Bronchial epithelial cell (primary cell): ENCODE data around the gene HSF2BP. TPM values are rescaled to one million over a fixed set of nuclear protein-coding genes. Genes with fewer than 3 reads are reported as not detected.
"Not testable (repeated sequence)": the region's sequence is repeated elsewhere in the genome, so short reads cannot be mapped to it uniquely, and the experiment has no call there.

Source experiments
- DNase-seq: peaks from one replicate; pipeline ENCODE4 v3.0.0-alpha.2; 2010; ENCODE audit warnings: low read depth
- FAIRE-seq: peaks from 2 replicates; lab custom pipeline; 2011; peaks lifted over from hg19 to GRCh38; lab: Jason Lieb, UNC
- H3K27me3 ChIP-seq: 2 replicates; pipeline ENCODE4 v1.5.1; 2011; ENCODE audit warnings: low read length; ENCODE audit not compliant: control insufficient read depth, insufficient read depth
- H3K36me3 ChIP-seq: 2 replicates; pipeline ENCODE4 v1.5.1; 2011; ENCODE audit warnings: low read length; ENCODE audit not compliant: control insufficient read depth, insufficient read depth
- H3K4me3 ChIP-seq: 2 replicates; pipeline ENCODE4 v1.5.1; 2011; ENCODE audit warnings: mild to moderate bottlenecking, low read depth, low read length, control low read depth
- total RNA-seq: library from RNA; depleted of rRNA; stranded (reverse); fragments of >200 nt; gene quantifications from 2 replicates; pipeline ENCODE4 v1.2.1, GENCODE V29; 2014
- TF ChIP-seq, protein P1 (sequence below): IDR thresholded peaks from 2 replicates; pipeline ENCODE4 v1.5.1; 2011; ENCODE audit warnings: mild to moderate bottlenecking, moderate library complexity, low read length, control low read depth, inconsistent platforms; ENCODE audit not compliant: insufficient read depth, severe bottlenecking

Gene HSF2BP
- total RNA-seq, 1 donor from 2014 or later: 6.6 TPM

DNA sequence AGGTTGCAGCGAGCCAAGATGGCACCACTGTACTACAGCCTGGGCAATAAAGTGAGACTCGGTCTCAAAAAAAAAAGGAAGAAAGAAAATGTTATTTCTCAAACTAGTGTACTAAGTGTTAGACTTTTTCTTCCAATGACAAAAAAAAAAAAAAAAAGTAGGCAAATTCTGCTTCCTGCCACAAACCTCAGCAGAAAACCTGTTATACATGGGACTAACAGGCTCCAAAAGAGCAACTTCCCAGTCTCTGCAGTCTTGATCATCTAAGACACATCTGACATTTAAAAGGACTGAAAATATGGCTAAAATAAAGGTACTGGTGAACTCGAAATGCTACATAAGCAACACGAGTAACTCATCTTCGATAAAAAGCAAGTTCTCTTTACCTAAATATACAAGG, 59.6 kb downstream of the HSF2BP start:
- FAIRE-seq: no peak
- DNase-seq: no peak
- Histone ChIP-seq H3K27me3 (no peaks in the 10 kb centered on the region), H3K4me3 (no peak overlapping the region), H3K36me3 (no peaks in the 10 kb centered on the region)
- TF ChIP-seq, protein P1, sequence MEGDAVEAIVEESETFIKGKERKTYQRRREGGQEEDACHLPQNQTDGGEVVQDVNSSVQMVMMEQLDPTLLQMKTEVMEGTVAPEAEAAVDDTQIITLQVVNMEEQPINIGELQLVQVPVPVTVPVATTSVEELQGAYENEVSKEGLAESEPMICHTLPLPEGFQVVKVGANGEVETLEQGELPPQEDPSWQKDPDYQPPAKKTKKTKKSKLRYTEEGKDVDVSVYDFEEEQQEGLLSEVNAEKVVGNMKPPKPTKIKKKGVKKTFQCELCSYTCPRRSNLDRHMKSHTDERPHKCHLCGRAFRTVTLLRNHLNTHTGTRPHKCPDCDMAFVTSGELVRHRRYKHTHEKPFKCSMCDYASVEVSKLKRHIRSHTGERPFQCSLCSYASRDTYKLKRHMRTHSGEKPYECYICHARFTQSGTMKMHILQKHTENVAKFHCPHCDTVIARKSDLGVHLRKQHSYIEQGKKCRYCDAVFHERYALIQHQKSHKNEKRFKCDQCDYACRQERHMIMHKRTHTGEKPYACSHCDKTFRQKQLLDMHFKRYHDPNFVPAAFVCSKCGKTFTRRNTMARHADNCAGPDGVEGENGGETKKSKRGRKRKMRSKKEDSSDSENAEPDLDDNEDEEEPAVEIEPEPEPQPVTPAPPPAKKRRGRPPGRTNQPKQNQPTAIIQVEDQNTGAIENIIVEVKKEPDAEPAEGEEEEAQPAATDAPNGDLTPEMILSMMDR: no peak

DNA sequence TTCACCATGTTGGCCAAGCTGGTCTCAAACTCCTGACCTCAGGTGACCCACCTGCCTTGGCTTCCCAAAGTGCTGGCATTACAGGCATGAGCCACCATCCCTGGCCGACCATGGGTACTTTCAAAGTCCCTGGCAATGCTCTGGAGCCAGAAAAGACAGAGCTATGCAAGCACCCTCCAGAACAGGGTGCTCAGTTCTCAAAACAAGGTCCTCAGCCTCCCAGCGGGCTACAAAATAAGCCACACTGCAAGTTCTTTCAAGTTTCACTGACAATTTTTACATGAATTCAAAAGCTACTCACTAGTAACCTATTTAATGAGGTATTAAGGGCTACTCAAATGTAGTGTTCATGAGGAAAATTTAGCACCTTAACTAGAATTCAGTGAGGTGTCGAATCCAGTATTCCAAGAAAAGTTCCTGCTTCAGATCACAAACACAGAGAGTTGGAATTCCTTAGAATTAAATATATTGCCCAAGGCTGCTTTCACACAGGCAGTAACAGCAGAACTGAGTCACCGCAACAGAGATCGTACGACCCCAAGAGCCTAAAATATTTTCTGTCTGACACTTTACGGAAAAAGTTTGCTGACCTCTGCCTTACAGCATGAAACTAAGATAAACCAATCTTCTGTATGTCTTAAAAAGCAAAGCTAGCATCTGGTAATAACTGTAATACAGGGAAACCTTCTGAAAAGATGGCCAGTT, 60.7 kb downstream of the HSF2BP start:
- Histone ChIP-seq H3K4me3 (no peak overlapping the region), H3K27me3 (no peaks in the 10 kb centered on the region), H3K36me3 (no peaks in the 10 kb centered on the region)
- FAIRE-seq (no peak), DNase-seq (peak; percentile 56)
- TF ChIP-seq, protein P1: no peak

DNA sequence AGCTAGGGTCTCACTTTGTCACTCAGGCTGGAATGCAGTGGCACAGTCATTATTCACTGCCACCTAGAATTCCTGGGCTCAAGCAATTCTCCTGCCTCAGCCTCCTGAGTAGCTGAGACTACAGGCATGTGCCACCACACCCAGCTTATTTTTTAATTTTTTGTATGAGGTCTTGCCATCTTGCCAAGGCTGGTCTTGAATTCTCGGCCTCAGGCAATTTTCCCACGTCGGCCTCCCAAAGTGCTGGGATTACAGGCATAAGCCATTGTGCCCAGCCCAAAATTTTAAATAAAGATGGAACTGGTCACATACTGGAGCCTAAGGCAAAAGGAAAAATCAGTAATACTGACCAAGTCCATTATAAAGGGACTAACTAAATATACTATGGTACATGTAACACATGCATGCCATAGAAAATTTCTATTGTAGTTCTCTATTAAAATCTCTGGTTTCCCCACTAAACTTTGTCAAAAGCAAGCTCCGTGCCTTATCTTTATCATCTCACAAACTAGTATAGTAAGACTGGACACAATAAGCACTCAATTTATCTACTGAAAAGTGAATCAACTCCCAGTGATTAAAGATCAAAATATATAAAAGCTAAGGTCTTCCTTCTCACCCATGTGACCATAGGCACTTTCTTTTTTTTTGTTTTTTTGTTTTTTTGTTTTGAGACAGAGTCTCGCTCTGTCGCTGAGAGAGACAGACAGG, 61.6 kb downstream of the HSF2BP start:
- Histone ChIP-seq H3K4me3 (no peak overlapping the region), H3K27me3 (no peaks in the 10 kb centered on the region), H3K36me3 (no peaks in the 10 kb centered on the region)
- TF ChIP-seq, protein P1: no peak
- FAIRE-seq: no peak
- no peak for DNase-seq

DNA sequence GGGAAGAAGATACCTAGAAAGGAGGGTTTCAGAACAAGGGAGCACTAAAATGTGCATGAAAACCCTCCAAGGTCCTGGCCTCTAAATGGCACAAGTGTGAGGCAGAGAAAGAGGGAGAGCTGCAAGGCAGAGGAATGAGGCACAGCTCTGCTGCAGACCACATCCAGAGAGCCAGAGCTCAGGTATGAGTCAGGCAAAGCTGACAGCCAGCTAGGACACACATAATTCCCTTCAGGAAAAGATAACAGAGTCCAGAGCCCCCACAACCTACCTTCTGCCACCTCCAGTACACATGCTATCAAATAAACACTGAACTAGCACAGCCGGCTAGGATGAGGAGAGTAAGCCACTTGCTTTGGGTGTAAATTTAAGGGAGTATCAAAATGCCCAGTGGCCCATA, 62.2 kb downstream of the HSF2BP start:
- DNase-seq: peak; percentile 83

DNA sequence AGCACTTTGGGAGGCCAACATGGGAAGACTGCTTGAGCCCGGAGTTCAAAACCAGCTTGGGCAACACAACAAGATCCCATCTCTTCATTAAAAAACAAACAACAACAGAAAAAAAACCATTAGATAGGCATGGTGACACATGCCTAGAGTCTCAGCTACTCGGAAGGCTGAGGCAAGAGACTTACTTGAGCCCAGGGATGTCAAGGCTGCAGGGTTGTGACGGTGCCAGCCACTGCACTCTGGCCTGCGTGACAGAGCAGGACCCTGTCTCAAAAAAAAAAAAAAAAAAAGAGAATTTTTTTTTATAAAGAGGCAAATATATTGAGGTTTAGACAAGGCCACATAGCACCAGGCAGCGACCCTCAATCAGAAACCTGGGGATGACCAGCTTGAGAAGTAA, 62.7 kb downstream of the HSF2BP start:
- TF ChIP-seq, protein P1: no peak
- H3K27me3 ChIP-seq: no peaks in the 10 kb centered on the region
- DNase-seq (no peak), FAIRE-seq (no peak)
- no peaks in the 10 kb centered on the region for H3K36me3 ChIP-seq
- no peak overlapping the region for H3K4me3 ChIP-seq

More for the DNA sequence above, 62.2 kb downstream of the HSF2BP start:
- no peak for FAIRE-seq
- Histone ChIP-seq H3K36me3 (no peaks in the 10 kb centered on the region), H3K4me3 (no peak overlapping the region), H3K27me3 (no peaks in the 10 kb centered on the region)
- TF ChIP-seq, protein P1: no peak

DNA sequence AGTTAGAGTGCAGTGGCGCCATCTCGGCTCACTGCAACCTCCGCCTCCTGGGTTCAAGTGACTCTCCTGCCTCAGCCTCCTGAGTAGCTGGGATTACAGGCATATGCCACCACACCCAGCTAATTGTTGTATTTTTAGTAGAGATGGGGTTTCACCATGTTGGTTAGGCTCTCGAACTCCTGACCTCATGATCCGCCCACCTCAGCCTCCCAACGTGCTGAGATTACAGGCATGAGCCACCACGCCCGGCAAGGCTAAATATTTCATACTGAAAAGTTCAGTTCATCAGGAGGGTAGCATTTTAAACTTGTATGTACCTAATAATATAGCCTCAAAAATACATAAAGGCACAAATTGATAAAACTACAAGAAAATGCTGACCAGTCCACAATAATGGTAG, 63.5 kb downstream of the HSF2BP start:
- not testable (repeated sequence) for DNase-seq, H3K36me3 ChIP-seq, FAIRE-seq, H3K27me3 ChIP-seq, H3K4me3 ChIP-seq
